SU-DHL-6 (cell line): ENCODE measurements around the gene CEP44.

Source experiments
- EZH2phosphoT487 ChIP-seq: fragments of 200-600 bp; sonication (generic), shearing (Covaris generic); conservative IDR thresholded peaks from 2 replicates; pipeline ENCODE4 v1.6.1; 2018; ENCODE audit warnings: mild to moderate bottlenecking, antibody characterized with exemption, low read length, moderate library complexity, mixed read lengths
- TF ChIP-seq, protein P1 (sequence below): fragments of 200-600 bp; sonication (generic); IDR thresholded peaks from one replicate; pipeline ENCODE4 v1.5.1; 2017; ENCODE audit warnings: antibody characterized with exemption, mild to moderate bottlenecking, low read length, moderate library complexity; ENCODE audit not compliant: insufficient read depth, poor library complexity, severe bottlenecking

DNA sequence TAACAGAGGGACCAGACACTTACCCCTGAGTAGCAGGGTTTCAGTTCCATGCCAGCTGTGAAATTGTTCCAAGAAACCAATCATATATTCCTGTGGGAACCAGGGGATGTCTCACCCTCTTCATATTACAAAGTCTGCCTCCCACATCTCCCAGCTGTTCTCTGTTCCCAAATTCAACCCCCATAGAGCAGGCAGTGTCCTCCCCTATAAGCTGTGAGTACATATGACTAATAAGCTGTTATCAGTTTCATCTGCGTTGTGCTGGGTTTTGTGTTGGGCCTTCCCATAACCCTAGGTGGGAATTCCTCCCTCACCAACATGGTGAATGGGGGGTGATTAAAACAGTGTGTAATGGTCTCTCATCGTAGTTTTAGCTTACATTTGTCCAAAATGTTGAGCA is 41.0 kb downstream of the CEP44 start:
- TF ChIP-seq, protein P1, sequence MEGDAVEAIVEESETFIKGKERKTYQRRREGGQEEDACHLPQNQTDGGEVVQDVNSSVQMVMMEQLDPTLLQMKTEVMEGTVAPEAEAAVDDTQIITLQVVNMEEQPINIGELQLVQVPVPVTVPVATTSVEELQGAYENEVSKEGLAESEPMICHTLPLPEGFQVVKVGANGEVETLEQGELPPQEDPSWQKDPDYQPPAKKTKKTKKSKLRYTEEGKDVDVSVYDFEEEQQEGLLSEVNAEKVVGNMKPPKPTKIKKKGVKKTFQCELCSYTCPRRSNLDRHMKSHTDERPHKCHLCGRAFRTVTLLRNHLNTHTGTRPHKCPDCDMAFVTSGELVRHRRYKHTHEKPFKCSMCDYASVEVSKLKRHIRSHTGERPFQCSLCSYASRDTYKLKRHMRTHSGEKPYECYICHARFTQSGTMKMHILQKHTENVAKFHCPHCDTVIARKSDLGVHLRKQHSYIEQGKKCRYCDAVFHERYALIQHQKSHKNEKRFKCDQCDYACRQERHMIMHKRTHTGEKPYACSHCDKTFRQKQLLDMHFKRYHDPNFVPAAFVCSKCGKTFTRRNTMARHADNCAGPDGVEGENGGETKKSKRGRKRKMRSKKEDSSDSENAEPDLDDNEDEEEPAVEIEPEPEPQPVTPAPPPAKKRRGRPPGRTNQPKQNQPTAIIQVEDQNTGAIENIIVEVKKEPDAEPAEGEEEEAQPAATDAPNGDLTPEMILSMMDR, result no peak
- no peak for TF ChIP-seq EZH2phosphoT487
